ENCODE results near the gene WIZ. TPM values are rescaled to one million over a fixed set of nuclear protein-coding genes. Genes with fewer than 3 reads are reported as not detected.

WIZ gene
- total and polyA plus RNA-seq, 9 of the 15 experiments (the other 6 are each of a cell fraction or from before 2014, with no cell fraction given): 0.06 to 37.5 (median 4.8) TPM

- Histone ChIP-seq H3K79me2 (ENCODE audit: control insufficient read depth, insufficient read depth, low read length) (no peaks in the 10 kb centered on the region), H3K36me3 (ENCODE audit: control insufficient read depth, insufficient read depth, low read length) (no peaks in the 10 kb centered on the region), H3K4me1 (replicated peaks in 1 of 2; ENCODE audit: control insufficient read depth in 2 of 2, insufficient read depth in 2 of 2, low read length in 2 of 2) (peaks cover 29 to 50% of the 10 kb centered on the region in 2 experiments), H3K9me3 (replicated peaks; ENCODE audit: control insufficient read depth, insufficient read depth, low read depth, low read length) (no peaks in the 10 kb centered on the region), H3K9ac (ENCODE audit: insufficient read depth in 1 of 2, low read depth in 2 of 2, low read length in 2 of 2) (no peak overlapping the region), H3K4me3 (no peak overlapping the region), H3K27me3 (ENCODE audit: control insufficient read depth in 2 of 2, insufficient read depth in 2 of 2, low read length in 2 of 2) (peaks cover 0 to 23% of the 10 kb centered on the region in 2 experiments; a peak in 1 of 5 replicates), H4K20me1 (replicated peaks; ENCODE audit: control insufficient read depth, insufficient read depth, low read length) (0 out of 2 replicates have a peak, but pooled peaks cover 2% of the 10 kb centered on the region), H3K27ac (ENCODE audit: extremely low read depth, low read depth, low read length) (peak overlapping the region; percentile 32; the same call in 2 of the 3 replicates), H3K4me2 (ENCODE audit: insufficient read depth, low read length) (peak overlapping the region; percentile 84), H3K9me1 (ENCODE audit: control insufficient read depth, insufficient read depth, low read length) (no peaks in the 10 kb centered on the region), H2AFZ (ENCODE audit: low read depth, low read length) (peak overlapping the region; percentile 92)
- ChIA-PET CTCF (ENCODE audit: low intra/inter-chr PET ratio) (interaction anchor here (0.7 kb wide), 1 partner anchor 273 kb away, joined by 3 read pairs; no protein-coding TSS in a partner anchor), POLR2A (interaction anchor here (0.8 kb wide), 1 partner anchor 32 kb away, joined by 4 read pairs; the partner anchor contains the start of gene AKAP8L)
- no TSS peak for BruUV-seq (replicated peaks)
- intact Hi-C loops (cut with micrococcal nuclease): no loop called here
- ATAC-seq: no peak
- no peak for FAIRE-seq
- TF ChIP-seq SPI1 (IDR thresholded peaks at IDR 0.05; ENCODE audit: borderline replicate concordance, low read depth, low read length): 0 out of 2 replicates have a peak, but pooled peaks have one; percentile 14
- TF ChIP-seq MIER1 (IDR thresholded peaks at IDR 0.05; ENCODE audit: low read depth): 0 out of 2 replicates have a peak, but pooled peaks have one; percentile 0
- TF ChIP-seq FUS (optimal IDR thresholded peaks at IDR 0.05; ENCODE audit: low read depth, low read length): no peak
- TF ChIP-seq SRF (CRISPR knock-in tag; IDR thresholded peaks at IDR 0.05): no peak
- in situ Hi-C loops (cut with MboI): no loop called here
- DNase-seq (ENCODE audit: extremely low read depth in 1 of 4, low spot score in 3 of 4): no peak
- WGBS (ENCODE audit: insufficient coverage, low coverage, missing lambda C conversion rate): 89% methylated on average over 1 of the region's 1 CpG
These were observed 753 bp upstream of the WIZ start for GRCh38 chr19:15450528-15450890.

Measured in K562 (cell line).